Measurements from ENCODE around the gene WRAP73. TPM values are rescaled to one million over a fixed set of nuclear protein-coding genes. Genes with fewer than 3 reads are reported as not detected.
A peak's percentile ranks its signal among the peaks of the same experiment; 100 is the strongest.

WRAP73 gene
- total RNA-seq (2014; rRNA removed; shearing (Covaris generic)) (40.8 and 43.3 TPM in 2 replicates), polyA plus RNA-seq (2016; fragmentation: Nextera tagmentation; extraction: Ambion mirVana) (22.6 and 24.4 TPM in 2 replicates)
- long read RNA-seq, transcript WRAP73-201 (12 exons, 1,665 nt), result major isoform, 25 of 40 reads
- long read RNA-seq, partial matches to known transcripts, result 2 of 40 reads
- long read RNA-seq, other reads (novel, unspliced or antisense), result 11 of 40 reads

- Mint-ChIP-seq H3K36me3 (ENCODE audit: low read depth) (peaks cover 11% of the 10 kb centered on the region), H3K4me1 (peaks cover 11% of the 10 kb centered on the region; the same call in 2 of the 3 replicates), H3K27me3 (ENCODE audit: insufficient read depth, low read depth, poor library complexity) (peaks cover 43% of the 10 kb centered on the region), H3K27ac (no peak within 1 kb of the TSS), H3K9me3 (no peaks in the 10 kb centered on the region), H3K4me3 (peak within 1 kb of the TSS; percentile 83)
- Histone ChIP-seq H3K27me3 (ENCODE audit: insufficient read depth) (peaks cover 46% of the 10 kb centered on the region), H3K27ac (ENCODE audit: low read depth) (no peak within 1 kb of the TSS), H2AFZ (peak within 1 kb of the TSS; percentile 99), H4K20me1 (replicated peaks; ENCODE audit: insufficient read depth) (peaks cover 22% of the 10 kb centered on the region), H3K9me2 (ENCODE audit: insufficient read depth) (no peaks in the 10 kb centered on the region), H3K79me2 (replicated peaks; ENCODE audit: insufficient read depth) (peaks cover 17% of the 10 kb centered on the region), H3K4me1 (ENCODE audit: insufficient read depth) (peaks cover 16% of the 10 kb centered on the region; the same call in 1 of the 2 replicates), H3K36me3 (ENCODE audit: insufficient read depth) (0 out of 2 replicates have a peak, but pooled peaks cover 11% of the 10 kb centered on the region), H3K4me3 (peak within 1 kb of the TSS; percentile 76), H3F3A (replicated peaks; ENCODE audit: low read depth) (peaks cover 7% of the 10 kb centered on the region; the same call in 1 of the 2 replicates), H3K4me2 (peak within 1 kb of the TSS; percentile 96)
- ATAC-seq, result peak; percentile 51
- DNase-seq (ENCODE audit: low spot score), result peak; percentile 96
- TF ChIP-seq ZNF114 (CRISPR knock-in tag; IDR thresholded peaks at IDR 0.05) (no peak), CTCF (conservative IDR thresholded peaks at IDR 0.05; ENCODE audit: low read depth in 2 of 2) (0 out of 4 replicates have a peak, but pooled peaks of 1 of the 2 experiments have one; percentile 11), ETS1 (IDR thresholded peaks at IDR 0.05) (peak; percentile 72; the same call in 1 of the 2 replicates), POLR2AphosphoS5 (IDR thresholded peaks at IDR 0.05; ENCODE audit: low read depth) (peak; percentile 70), CREB1 (CRISPR knock-in tag; IDR thresholded peaks at IDR 0.05; ENCODE audit: low read depth) (peak; percentile 52; the same call in 1 of the 2 replicates)
Observed at GRCh38 chr1:3649342-3650247, at the start of gene WRAP73. Gene WRAP73 (minus strand): TSS chr1:3650103. CDS start chr1:3649999, 104 bp downstream.

- no peaks in the 10 kb centered on the region for H3K9me3 Mint-ChIP-seq
- no peak overlapping the region for H2AFZ ChIP-seq
- H3K4me1 ChIP-seq (ENCODE audit: insufficient read depth), result no peaks in the 10 kb centered on the region
- no peak overlapping the region for H3K27ac ChIP-seq (ENCODE audit: low read depth)
- no peak overlapping the region for H3K27ac Mint-ChIP-seq
- H3F3A ChIP-seq (replicated peaks; ENCODE audit: low read depth), result no peaks in the 10 kb centered on the region
- H3K4me3 Mint-ChIP-seq, result no peak overlapping the region
- H3K36me3 ChIP-seq (ENCODE audit: insufficient read depth), result no peaks in the 10 kb centered on the region
- H3K27me3 ChIP-seq (ENCODE audit: insufficient read depth), result no peaks in the 10 kb centered on the region
- DNase-seq (ENCODE audit: low spot score) (no peak), ATAC-seq (no peak)
- no peaks in the 10 kb centered on the region for H3K79me2 ChIP-seq (replicated peaks; ENCODE audit: insufficient read depth)
- peaks cover 26% of the 10 kb centered on the region for H3K27me3 Mint-ChIP-seq (ENCODE audit: insufficient read depth, low read depth, poor library complexity)
- no peak overlapping the region for H3K4me2 ChIP-seq
- peaks cover 7% of the 10 kb centered on the region; the same call in 2 of the 3 replicates for H3K4me1 Mint-ChIP-seq
- H3K36me3 Mint-ChIP-seq (ENCODE audit: low read depth), result no peaks in the 10 kb centered on the region
- H4K20me1 ChIP-seq (replicated peaks; ENCODE audit: insufficient read depth), result no peaks in the 10 kb centered on the region
- no peaks in the 10 kb centered on the region for H3K9me2 ChIP-seq (ENCODE audit: insufficient read depth)
- no peak overlapping the region for H3K4me3 ChIP-seq
- no peak for TF ChIP-seq CREB1 (CRISPR knock-in tag; IDR thresholded peaks at IDR 0.05; ENCODE audit: low read depth)
- TF ChIP-seq STAT1 (IDR thresholded peaks at IDR 0.05; ENCODE audit: unreplicated experiment), result no peak
- no peak for TF ChIP-seq EZH2 (IDR thresholded peaks at IDR 0.05; ENCODE audit: low read depth, unreplicated experiment)
- no peak for TF ChIP-seq ZNF114 (CRISPR knock-in tag; IDR thresholded peaks at IDR 0.05)
- no peak for TF ChIP-seq NANOG (IDR thresholded peaks at IDR 0.05; ENCODE audit: borderline replicate concordance)
- no peak for TF ChIP-seq ETS1 (IDR thresholded peaks at IDR 0.05)
- TF ChIP-seq CTCF (conservative IDR thresholded peaks at IDR 0.05; ENCODE audit: low read depth in 2 of 2), result no peak
- no peak for TF ChIP-seq JUNB (IDR thresholded peaks at IDR 0.05; ENCODE audit: unreplicated experiment)
- TF ChIP-seq EZH2phosphoT487 (IDR thresholded peaks at IDR 0.05; ENCODE audit: unreplicated experiment), result no peak
Observed at GRCh38 chr1:3699596-3699995, 49.7 kb upstream of the WRAP73 start.

Data from GM23338 (cell line).